ENCODE results near the gene TLDC2.

DNA sequence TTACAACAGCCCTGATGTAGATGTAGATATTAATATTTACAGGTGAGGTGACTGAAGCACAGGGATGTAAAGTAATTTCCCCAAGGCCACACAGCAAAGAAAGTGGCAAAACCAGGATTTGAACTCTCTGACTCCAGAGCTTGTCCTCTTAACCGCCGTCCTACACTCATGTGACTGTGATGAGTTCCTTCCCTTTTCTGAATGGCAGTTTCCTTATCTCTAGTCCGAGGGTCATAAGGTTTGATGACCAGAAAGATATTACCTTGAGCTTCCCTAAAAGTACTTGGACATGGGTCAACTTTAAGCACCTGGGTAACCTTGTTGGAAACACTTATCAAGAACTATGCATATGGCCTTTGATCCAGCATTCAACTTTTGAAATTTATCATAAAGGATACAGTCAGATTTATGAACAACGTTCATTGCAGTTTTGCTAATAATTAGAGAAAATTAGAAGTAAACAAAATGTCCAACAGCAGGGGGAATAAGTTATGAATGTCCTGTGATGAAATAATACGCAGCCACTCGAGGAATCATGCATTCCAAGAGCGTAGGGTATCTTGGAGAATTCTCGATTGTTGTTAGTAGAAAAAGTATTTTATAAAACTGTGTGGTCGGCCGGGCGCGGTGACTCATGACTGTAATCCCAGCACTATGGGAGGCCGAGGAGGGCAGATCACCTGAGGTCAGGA, 2.3 kb upstream of the TLDC2 start:
- TF ChIP-seq, protein P1, sequence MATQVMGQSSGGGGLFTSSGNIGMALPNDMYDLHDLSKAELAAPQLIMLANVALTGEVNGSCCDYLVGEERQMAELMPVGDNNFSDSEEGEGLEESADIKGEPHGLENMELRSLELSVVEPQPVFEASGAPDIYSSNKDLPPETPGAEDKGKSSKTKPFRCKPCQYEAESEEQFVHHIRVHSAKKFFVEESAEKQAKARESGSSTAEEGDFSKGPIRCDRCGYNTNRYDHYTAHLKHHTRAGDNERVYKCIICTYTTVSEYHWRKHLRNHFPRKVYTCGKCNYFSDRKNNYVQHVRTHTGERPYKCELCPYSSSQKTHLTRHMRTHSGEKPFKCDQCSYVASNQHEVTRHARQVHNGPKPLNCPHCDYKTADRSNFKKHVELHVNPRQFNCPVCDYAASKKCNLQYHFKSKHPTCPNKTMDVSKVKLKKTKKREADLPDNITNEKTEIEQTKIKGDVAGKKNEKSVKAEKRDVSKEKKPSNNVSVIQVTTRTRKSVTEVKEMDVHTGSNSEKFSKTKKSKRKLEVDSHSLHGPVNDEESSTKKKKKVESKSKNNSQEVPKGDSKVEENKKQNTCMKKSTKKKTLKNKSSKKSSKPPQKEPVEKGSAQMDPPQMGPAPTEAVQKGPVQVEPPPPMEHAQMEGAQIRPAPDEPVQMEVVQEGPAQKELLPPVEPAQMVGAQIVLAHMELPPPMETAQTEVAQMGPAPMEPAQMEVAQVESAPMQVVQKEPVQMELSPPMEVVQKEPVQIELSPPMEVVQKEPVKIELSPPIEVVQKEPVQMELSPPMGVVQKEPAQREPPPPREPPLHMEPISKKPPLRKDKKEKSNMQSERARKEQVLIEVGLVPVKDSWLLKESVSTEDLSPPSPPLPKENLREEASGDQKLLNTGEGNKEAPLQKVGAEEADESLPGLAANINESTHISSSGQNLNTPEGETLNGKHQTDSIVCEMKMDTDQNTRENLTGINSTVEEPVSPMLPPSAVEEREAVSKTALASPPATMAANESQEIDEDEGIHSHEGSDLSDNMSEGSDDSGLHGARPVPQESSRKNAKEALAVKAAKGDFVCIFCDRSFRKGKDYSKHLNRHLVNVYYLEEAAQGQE (IDR thresholded peaks at IDR 0.05; ENCODE audit: insufficient read depth in 1 of 2, low read depth in 2 of 2, low read length in 2 of 2): no peak
- TF ChIP-seq SIN3A (IDR thresholded peaks at IDR 0.05; ENCODE audit: borderline replicate concordance, insufficient read depth, low read length): no peak
- TF ChIP-seq POLR2AphosphoS5 (IDR thresholded peaks at IDR 0.05; ENCODE audit: low read depth, low read length): no peak
- TF ChIP-seq TAF1 (IDR thresholded peaks at IDR 0.05; ENCODE audit: borderline replicate concordance, insufficient read depth, low read length): no peak
- no peak for TF ChIP-seq FOXP2 (optimal IDR thresholded peaks at IDR 0.05; ENCODE audit: borderline replicate concordance, extremely low read depth, extremely low read length, insufficient read depth)

Measured in PFSK-1 (cell line).